ENCODE results near the gene EXTL1. TPM values are rescaled to one million over a fixed set of nuclear protein-coding genes. Genes with fewer than 3 reads are reported as not detected.
A peak's percentile ranks its signal among the peaks of the same experiment; 100 is the strongest.

Gene EXTL1
- total RNA-seq, 1 experiment from 2014 or later, result 0.15 TPM

- H3K79me2 ChIP-seq (ENCODE audit: insufficient read depth, low read length), result no peaks in the 10 kb centered on the region
- ATAC-seq, result no peak
- ChIA-PET RAD21 (ENCODE audit: low non-redundant PET in 1 of 2, low total read pairs in 2 of 2, uncharacterized antibody in 2 of 2, unreplicated experiment in 2 of 2) (interaction anchor here in 1 of 2 experiments (0.9 kb wide), 1 partner anchor 73 kb away, joined by 5 read pairs; no protein-coding TSS in a partner anchor), CTCF (no interaction called here), POLR2A (no interaction called here)
- H3K4me2 ChIP-seq (ENCODE audit: low read length), result no peak overlapping the region
- BruUV-seq (replicated peaks), result no TSS peak
- no peak overlapping the region for H3K27ac ChIP-seq (ENCODE audit: low read depth, low read length)
- H4K20me1 ChIP-seq (ENCODE audit: insufficient read depth), result no peaks in the 10 kb centered on the region
- H3K36me3 ChIP-seq (ENCODE audit: control insufficient read depth in 1 of 2, insufficient read depth in 2 of 2, low read length in 2 of 2), result no peaks in the 10 kb centered on the region
- no peaks in the 10 kb centered on the region for H3K9me2 ChIP-seq (ENCODE audit: insufficient read depth)
- no peak overlapping the region for H3K9ac ChIP-seq (ENCODE audit: low read length)
- H3K27me3 ChIP-seq (ENCODE audit: insufficient read depth, low read length), result no peaks in the 10 kb centered on the region
- no peak overlapping the region for H2AFZ ChIP-seq (ENCODE audit: low read depth, low read length, poor library complexity, severe bottlenecking)
- H3K4me1 ChIP-seq (ENCODE audit: control insufficient read depth in 1 of 2, insufficient read depth in 2 of 2, low read length in 2 of 2), result peaks cover 11 to 27% of the 10 kb centered on the region in 2 experiments
- DNase-seq (ENCODE audit: low read depth, low spot score), result no peak
- intact Hi-C loops (cut with micrococcal nuclease), result loop anchor here (5.0 kb wide), 3 partner anchors 129 to 354 kb away; partner anchors contain the start of genes C1orf232 and ZNF593
- TF ChIP-seq CEBPB (IDR thresholded peaks at IDR 0.05; ENCODE audit: low read depth) (no peak), ZFX (IDR thresholded peaks at IDR 0.05) (0 out of 2 replicates have a peak, but pooled peaks have one; percentile 8)
- H3K9me3 ChIP-seq (ENCODE audit: control insufficient read depth in 1 of 2, insufficient read depth in 1 of 2, low read depth in 1 of 2, low read length in 2 of 2), result no peaks in the 10 kb centered on the region
- H3K4me3 ChIP-seq (replicated peaks in 1 of 2; ENCODE audit: low read depth in 1 of 2, low read length in 2 of 2), result no peak overlapping the region
Observed at GRCh38 chr1:26038477-26038876, 16.9 kb downstream of the EXTL1 start.

GRCh38 chr1:26038904-26039303 is 17.3 kb downstream of the EXTL1 start:
- Histone ChIP-seq H2AFZ (ENCODE audit: low read depth, low read length, poor library complexity, severe bottlenecking) (no peak overlapping the region), H3K4me2 (ENCODE audit: low read length) (no peak overlapping the region), H3K9ac (ENCODE audit: low read length) (no peak overlapping the region), H3K4me1 (ENCODE audit: control insufficient read depth in 1 of 2, insufficient read depth in 2 of 2, low read length in 2 of 2) (peaks cover 11 to 27% of the 10 kb centered on the region in 2 experiments), H3K4me3 (replicated peaks in 1 of 2; ENCODE audit: low read depth in 1 of 2, low read length in 2 of 2) (no peak overlapping the region), H3K27me3 (ENCODE audit: insufficient read depth, low read length) (no peaks in the 10 kb centered on the region), H3K36me3 (ENCODE audit: control insufficient read depth in 1 of 2, insufficient read depth in 2 of 2, low read length in 2 of 2) (no peaks in the 10 kb centered on the region), H4K20me1 (ENCODE audit: insufficient read depth) (no peaks in the 10 kb centered on the region), H3K9me3 (ENCODE audit: control insufficient read depth in 1 of 2, insufficient read depth in 1 of 2, low read depth in 1 of 2, low read length in 2 of 2) (no peaks in the 10 kb centered on the region), H3K9me2 (ENCODE audit: insufficient read depth) (no peaks in the 10 kb centered on the region), H3K27ac (ENCODE audit: low read depth, low read length) (no peak overlapping the region), H3K79me2 (ENCODE audit: insufficient read depth, low read length) (no peaks in the 10 kb centered on the region)
- DNase-seq (ENCODE audit: low read depth, low spot score) (no peak), ATAC-seq (no peak)
- ChIA-PET CTCF (no interaction called here), RAD21 (ENCODE audit: low non-redundant PET in 1 of 2, low total read pairs in 2 of 2, uncharacterized antibody in 2 of 2, unreplicated experiment in 2 of 2) (interaction anchor here in 1 of 2 experiments (0.9 kb wide), 1 partner anchor 72 kb away, joined by 5 read pairs; no protein-coding TSS in a partner anchor), POLR2A (no interaction called here)
- TF ChIP-seq MAX (IDR thresholded peaks at IDR 0.05) (no peak), ELF1 (IDR thresholded peaks at IDR 0.05; ENCODE audit: borderline replicate concordance, low read depth) (no peak), TCF7L2 (IDR thresholded peaks at IDR 0.05; ENCODE audit: borderline replicate concordance, extremely low read depth, insufficient read depth, insufficient read length) (no peak), JUND (IDR thresholded peaks at IDR 0.05) (no peak), ZFX (IDR thresholded peaks at IDR 0.05) (no peak), CTCF (IDR thresholded peaks at IDR 0.05 in 2 of 3, conservative IDR thresholded peaks at IDR 0.05 in 1 of 3; ENCODE audit: borderline replicate concordance in 1 of 3, insufficient read depth in 1 of 3, low read depth in 2 of 3, low read length in 2 of 3) (no peak), RAD21 (IDR thresholded peaks at IDR 0.05; ENCODE audit: low read depth) (no peak), FOSL1 (IDR thresholded peaks at IDR 0.05; ENCODE audit: low read depth) (no peak), SP1 (IDR thresholded peaks at IDR 0.05; ENCODE audit: low read depth) (no peak), SRF (IDR thresholded peaks at IDR 0.05; ENCODE audit: low read depth) (no peak)
- BruUV-seq (replicated peaks), result no TSS peak
- intact Hi-C loops (cut with micrococcal nuclease), result loop anchor here (5.0 kb wide), 3 partner anchors 128 to 353 kb away; partner anchors contain the start of genes C1orf232 and ZNF593
